Inflammatory macrophage (primary cell): ENCODE data around the gene MCCD1.
A peak's percentile ranks its signal among the peaks of the same experiment; 100 is the strongest.

Experiments
- DNase-seq, 2 donors: peaks; one replicate each; pipeline ENCODE4 v3.0.0-alpha.2; 2020 to 2022

MCCD1 gene

GRCh38 chr6:31573239-31574105 lies 44.7 kb downstream of the MCCD1 start:
- DNase-seq = no peak

- DNase-seq = no peak
Observed at GRCh38 chr6:31574106-31575061, 45.6 kb downstream of the MCCD1 start.

GRCh38 chr6:31575335-31575901 lies 46.7 kb downstream of the MCCD1 start, which contains the start of gene TNF:
TNF (plus strand) TSS chr6:31575565; CDS start chr6:31575742, 177 bp downstream.
- DNase-seq = peak; percentile 92 to 93

GRCh38 chr6:31575952-31576685 lies 47.4 kb downstream of the MCCD1 start:
- DNase-seq = no peak

DNA sequence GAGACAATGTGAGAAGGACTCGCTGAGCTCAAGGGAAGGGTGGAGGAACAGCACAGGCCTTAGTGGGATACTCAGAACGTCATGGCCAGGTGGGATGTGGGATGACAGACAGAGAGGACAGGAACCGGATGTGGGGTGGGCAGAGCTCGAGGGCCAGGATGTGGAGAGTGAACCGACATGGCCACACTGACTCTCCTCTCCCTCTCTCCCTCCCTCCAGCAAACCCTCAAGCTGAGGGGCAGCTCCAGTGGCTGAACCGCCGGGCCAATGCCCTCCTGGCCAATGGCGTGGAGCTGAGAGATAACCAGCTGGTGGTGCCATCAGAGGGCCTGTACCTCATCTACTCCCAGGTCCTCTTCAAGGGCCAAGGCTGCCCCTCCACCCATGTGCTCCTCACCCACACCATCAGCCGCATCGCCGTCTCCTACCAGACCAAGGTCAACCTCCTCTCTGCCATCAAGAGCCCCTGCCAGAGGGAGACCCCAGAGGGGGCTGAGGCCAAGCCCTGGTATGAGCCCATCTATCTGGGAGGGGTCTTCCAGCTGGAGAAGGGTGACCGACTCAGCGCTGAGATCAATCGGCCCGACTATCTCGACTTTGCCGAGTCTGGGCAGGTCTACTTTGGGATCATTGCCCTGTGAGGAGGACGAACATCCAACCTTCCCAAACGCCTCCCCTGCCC lies 48.3 kb downstream of the MCCD1 start:
- DNase-seq = no peak

GRCh38 chr6:31577579-31577966 lies 48.8 kb downstream of the MCCD1 start:
- no peak for DNase-seq

GRCh38 chr6:31578184-31579118 lies 49.7 kb downstream of the MCCD1 start:
- no peak for DNase-seq

GRCh38 chr6:31579119-31579505 lies 50.4 kb downstream of the MCCD1 start:
- DNase-seq = no peak
